AG04449 (cell line): ENCODE results near the gene ASPDH.

Source experiments
- CTCF ChIA-PET: fragments of 350-600 bp; formaldehyde crosslinking; extraction: SDS; loops from one replicate; lab custom pipeline; 2021; ENCODE audit warnings: antibody characterized with exemption; lab: Yijun Ruan, JAX
- POLR2A ChIA-PET: fragments of 400-600, 350-600 bp; formaldehyde crosslinking; extraction: SDS; loops from one replicate; lab custom pipeline; 2020; ENCODE audit warnings: antibody characterized with exemption, inconsistent platforms; lab: Yijun Ruan, JAX
- DNase-seq: peaks from one replicate; pipeline ENCODE4 v3.0.0-alpha.2; 2010; ENCODE audit warnings: low read depth, low spot score
- H3K4me3 ChIP-seq: 2 replicates; pipeline ENCODE4 v1.5.1; 2011; ENCODE audit warnings: low read depth, mild to moderate bottlenecking, control low read depth, low read length
- CTCF ChIP-seq: IDR thresholded peaks from one replicate; pipeline ENCODE4 v1.5.1; 2011; ENCODE audit warnings: mild to moderate bottlenecking, moderate library complexity, low read length, control low read depth, inconsistent platforms; ENCODE audit not compliant: insufficient read depth; ENCODE audit errors: missing control alignments

Gene ASPDH

GRCh38 chr19:50465000-50465399 is 48.7 kb downstream of the ASPDH start:
- CTCF ChIA-PET = interaction anchor here (0.5 to 7.4 kb wide), 4 partner anchors 10 to 304 kb away, joined by 3 to 132 read pairs (median 4); partner anchors contain the start of gene NAPSA
- no peak for TF ChIP-seq CTCF
- POLR2A ChIA-PET = no interaction called here
- no peak for DNase-seq
- H3K4me3 ChIP-seq = no peak overlapping the region

- no peak for TF ChIP-seq CTCF
- CTCF ChIA-PET = interaction anchor here (1.1 to 7.4 kb wide), 4 partner anchors 9 to 107 kb away, joined by 3 to 132 read pairs (median 46); partner anchors contain the start of gene NAPSA
- H3K4me3 ChIP-seq = no peak overlapping the region
- DNase-seq = no peak
- POLR2A ChIA-PET = no interaction called here
Observed at GRCh38 chr19:50464348-50464747, 49.4 kb downstream of the ASPDH start.

DNA sequence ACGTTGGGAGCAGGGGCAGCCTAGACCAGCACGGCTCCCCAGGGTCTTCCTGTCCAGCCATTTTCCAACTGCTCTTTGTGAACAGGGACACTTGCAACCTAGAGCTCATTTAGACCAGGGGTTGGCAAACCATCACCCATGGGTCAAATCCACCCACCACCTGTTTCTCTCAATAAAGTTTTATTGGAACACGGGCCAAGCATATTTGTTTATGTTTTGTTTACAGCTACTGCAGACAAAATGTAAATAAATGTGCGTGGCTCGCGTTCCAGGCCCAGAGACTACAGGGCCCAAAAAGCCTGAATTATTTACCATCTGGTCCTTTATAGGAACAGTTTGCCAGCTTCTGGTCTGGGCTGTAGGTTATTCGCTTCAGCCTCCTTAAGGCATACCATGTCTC is 50.7 kb downstream of the ASPDH start:
- CTCF ChIA-PET = interaction anchor here (0.7 to 7.4 kb wide), 10 partner anchors 11 to 321 kb away, joined by 3 to 132 read pairs (median 3); partner anchors contain the start of genes NAPSA and NR1H2
- no peak for DNase-seq
- TF ChIP-seq CTCF = no peak
- POLR2A ChIA-PET = no interaction called here
- H3K4me3 ChIP-seq = no peak overlapping the region
